ENCODE data around the gene PPFIA3.

Gene PPFIA3

GRCh38 chr19:49103331-49104085, 15.8 kb upstream of the PPFIA3 start:
- H3K4me3 ChIP-seq (ENCODE audit: control insufficient read depth, low read depth, low read length), result no peak overlapping the region
- DNase-seq (ENCODE audit: low read depth), result no peak
- no peak for TF ChIP-seq CTCF (conservative IDR thresholded peaks at IDR 0.05; ENCODE audit: control insufficient read depth, insufficient read depth, low read depth, low read length)

GRCh38 chr19:49104229-49104864, 15.0 kb upstream of the PPFIA3 start:
- DNase-seq (ENCODE audit: low read depth), result no peak
- H3K4me3 ChIP-seq (ENCODE audit: control insufficient read depth, low read depth, low read length), result no peak overlapping the region
- no peak for TF ChIP-seq CTCF (conservative IDR thresholded peaks at IDR 0.05; ENCODE audit: control insufficient read depth, insufficient read depth, low read depth, low read length)

GRCh38 chr19:49106648-49107135, 12.7 kb upstream of the PPFIA3 start:
- peak; percentile 79 for TF ChIP-seq CTCF (conservative IDR thresholded peaks at IDR 0.05; ENCODE audit: control insufficient read depth, insufficient read depth, low read depth, low read length)
- no peak overlapping the region for H3K4me3 ChIP-seq (ENCODE audit: control insufficient read depth, low read depth, low read length)
- DNase-seq (ENCODE audit: low read depth), result peak; percentile 58

- H3K4me3 ChIP-seq (ENCODE audit: control insufficient read depth, low read depth, low read length), result no peak overlapping the region
- TF ChIP-seq CTCF (conservative IDR thresholded peaks at IDR 0.05; ENCODE audit: control insufficient read depth, insufficient read depth, low read depth, low read length), result no peak
- no peak for DNase-seq (ENCODE audit: low read depth)
These were observed 11.5 kb upstream of the PPFIA3 start for GRCh38 chr19:49107625-49108459.

- DNase-seq (ENCODE audit: low read depth), result no peak
- H3K4me3 ChIP-seq (ENCODE audit: control insufficient read depth, low read depth, low read length), result no peak overlapping the region
- TF ChIP-seq CTCF (conservative IDR thresholded peaks at IDR 0.05; ENCODE audit: control insufficient read depth, insufficient read depth, low read depth, low read length), result no peak
These were observed 10.3 kb upstream of the PPFIA3 start for GRCh38 chr19:49109051-49109450.

GRCh38 chr19:49109569-49110233, 9.6 kb upstream of the PPFIA3 start:
- no peak for DNase-seq (ENCODE audit: low read depth)
- no peak for TF ChIP-seq CTCF (conservative IDR thresholded peaks at IDR 0.05; ENCODE audit: control insufficient read depth, insufficient read depth, low read depth, low read length)
- H3K4me3 ChIP-seq (ENCODE audit: control insufficient read depth, low read depth, low read length), result no peak overlapping the region

All from fibroblast of mammary gland (primary cell).